Epithelial cell of alveolus of lung (primary cell): ENCODE data around the gene ALOX12B. TPM values are rescaled to one million over a fixed set of nuclear protein-coding genes. Genes with fewer than 3 reads are reported as not detected.

ENCODE experiments used
- total RNA-seq: library from RNA; depleted of rRNA; stranded (reverse); fragments of >200 nt; gene quantifications from 2 replicates; pipeline ENCODE4 v1.2.1, GENCODE V29; 2015

ALOX12B gene
- total RNA-seq = not detected in 2 replicates

DNA sequence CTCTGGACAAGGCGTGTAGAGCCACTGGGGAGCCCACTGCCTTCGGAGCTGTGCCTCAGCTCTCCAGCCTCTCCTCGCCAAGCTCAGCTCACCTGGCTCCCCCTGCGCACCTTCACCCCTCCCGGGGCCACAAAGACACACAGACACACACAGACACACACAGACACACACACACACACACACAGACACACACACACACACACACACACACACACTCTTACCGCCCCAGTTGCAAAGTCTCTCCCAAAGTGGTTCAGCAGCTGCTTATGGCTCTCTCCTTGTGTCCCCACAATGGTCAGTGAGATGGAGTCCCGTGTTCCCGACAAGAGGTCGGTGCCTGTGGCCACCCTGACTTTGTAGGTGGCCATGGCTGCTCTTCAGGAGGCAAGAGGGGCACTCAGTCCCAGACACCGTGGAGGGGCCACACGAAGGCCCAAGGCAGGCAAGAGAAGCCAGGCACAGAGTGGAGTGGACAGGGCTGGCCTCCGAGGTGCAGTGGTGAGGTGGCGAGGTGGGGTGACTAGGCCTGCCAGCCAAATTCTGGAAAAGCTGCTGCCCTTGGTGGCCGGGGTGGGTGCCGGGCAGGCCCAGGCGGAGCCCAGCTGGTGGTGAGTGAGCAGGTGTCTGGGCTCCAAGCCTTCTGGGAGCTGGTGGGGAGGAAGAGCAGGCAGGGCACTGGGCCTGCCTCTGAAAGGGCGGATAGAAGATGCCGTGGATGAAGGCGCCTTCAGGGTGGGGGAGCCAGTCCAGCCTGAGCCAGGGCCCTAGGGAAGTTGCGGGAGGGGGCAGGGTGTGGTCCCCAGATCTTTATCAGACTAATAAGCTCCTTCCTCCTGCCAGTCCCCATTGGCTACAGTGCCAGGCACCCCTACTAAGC, at the start of gene ALOX12B:
TSS of gene ALOX12B (minus strand) at position 642 of the 877 bp plus-strand sequence. CDS start at position 368, 274 bp downstream.

GRCh38 chr17:8123695-8124349, 36.3 kb upstream of the ALOX12B start, which contains the start of gene HES7:
Gene HES7, minus strand, starts transcription at chr17:8124106. Its CDS starts 22 bp downstream, at chr17:8124084.

GRCh38 chr17:8117980-8118768, 30.7 kb upstream of the ALOX12B start, which contains the start of gene ALOXE3:
Gene ALOXE3, minus strand, starts transcription at chr17:8118514. Its CDS starts 524 bp downstream, at chr17:8117990.

DNA sequence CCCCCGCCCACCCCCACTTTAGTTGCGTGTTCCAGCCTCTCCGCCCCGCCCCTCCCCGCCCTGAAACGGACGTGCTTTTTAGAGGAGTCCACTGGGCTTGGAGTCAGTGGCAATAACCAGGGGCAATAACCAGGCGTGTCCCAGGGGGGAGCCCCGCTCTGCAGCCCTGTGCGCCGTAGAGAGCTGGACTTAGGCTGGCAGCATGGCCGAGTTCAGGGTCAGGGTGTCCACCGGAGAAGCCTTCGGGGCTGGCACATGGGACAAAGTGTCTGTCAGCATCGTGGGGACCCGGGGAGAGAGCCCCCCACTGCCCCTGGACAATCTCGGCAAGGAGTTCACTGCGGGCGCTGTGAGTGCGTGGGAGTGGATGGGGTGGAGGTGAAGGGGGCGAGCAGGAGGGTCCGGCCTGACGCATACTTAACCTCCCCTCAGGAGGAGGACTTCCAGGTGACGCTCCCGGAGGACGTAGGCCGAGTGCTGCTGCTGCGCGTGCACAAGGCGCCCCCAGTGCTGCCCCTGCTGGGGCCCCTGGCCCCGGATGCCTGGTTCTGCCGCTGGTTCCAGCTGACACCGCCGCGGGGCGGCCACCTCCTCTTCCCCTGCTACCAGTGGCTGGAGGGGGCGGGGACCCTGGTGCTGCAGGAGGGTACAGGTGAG, 48.4 kb downstream of the ALOX12B start, which contains the start of gene ALOX15B:
TSS of gene ALOX15B (plus strand) at position 106 of the 657 bp plus-strand sequence. CDS start at position 203, 97 bp downstream.

Other genes with a start within 250 kb of the ALOX12B start
- 1.9 and 3.3 TPM in 2 replicates for gene TMEM88, start 232.7 kb downstream of the ALOX12B start, total RNA-seq
- gene NAA38, start 230.2 kb downstream of the ALOX12B start, total RNA-seq = 41.8 and 83.4 TPM in 2 replicates
- 2.8 and 6.5 TPM in 2 replicates for gene CYB5D1, start 229.7 kb downstream of the ALOX12B start, total RNA-seq
- gene CHD3, start 198.9 kb downstream of the ALOX12B start, total RNA-seq = 63.2 and 81.6 TPM in 2 replicates
- gene RNF227, start 171.4 kb downstream of the ALOX12B start, total RNA-seq = 2.4 and 4.5 TPM in 2 replicates
- gene KCNAB3, start 157.9 kb downstream of the ALOX12B start, total RNA-seq = 0.78 and 2.2 TPM in 2 replicates
- gene TRAPPC1, start 155.8 kb downstream of the ALOX12B start, total RNA-seq = 51.3 and 66.3 TPM in 2 replicates
- 14.1 and 15.3 TPM in 2 replicates for gene CNTROB, start 155.5 kb downstream of the ALOX12B start, total RNA-seq
- under 0.01 TPM in 1 of 2 replicates, not detected in the other for gene GUCY2D, start 85.1 kb downstream of the ALOX12B start, total RNA-seq
- gene ALOX15B, start 48.7 kb downstream of the ALOX12B start, total RNA-seq = 0.80 and 0.91 TPM in 2 replicates
- not detected in 2 replicates for gene ALOXE3, start 30.8 kb upstream of the ALOX12B start, total RNA-seq
- 0.78 and 1.4 TPM in 2 replicates for gene HES7, start 36.4 kb upstream of the ALOX12B start, total RNA-seq
- gene PER1, start 64.7 kb upstream of the ALOX12B start, total RNA-seq = 30.0 and 78.6 TPM in 2 replicates
- gene VAMP2, start 75.2 kb upstream of the ALOX12B start, total RNA-seq = 4.0 and 22.9 TPM in 2 replicates
- 42.5 and 58.7 TPM in 2 replicates for gene TMEM107, start 88.7 kb upstream of the ALOX12B start, total RNA-seq
- 11.3 and 12.2 TPM in 2 replicates for gene BORCS6, start 102.5 kb upstream of the ALOX12B start, total RNA-seq
- gene AURKB, start 122.9 kb upstream of the ALOX12B start, total RNA-seq = 23.6 and 53.7 TPM in 2 replicates
- 8.8 and 11.4 TPM in 2 replicates for gene CTC1, start 160.3 kb upstream of the ALOX12B start, total RNA-seq
- 17.1 and 45.5 TPM in 2 replicates for gene PFAS, start 161.6 kb upstream of the ALOX12B start, total RNA-seq
- 18.1 and 19.7 TPM in 2 replicates for gene RANGRF, start 201.0 kb upstream of the ALOX12B start, total RNA-seq
- gene SLC25A35, start 207.7 kb upstream of the ALOX12B start, total RNA-seq = 0.91 and 1.4 TPM in 2 replicates
- gene ARHGEF15, start 222.5 kb upstream of the ALOX12B start, total RNA-seq = 0.48 and 2.3 TPM in 2 replicates